Right ventricle myocardium inferior (tissue), 1 donor: ENCODE results near the gene PHTF1. TPM values are rescaled to one million over a fixed set of nuclear protein-coding genes. Genes with fewer than 3 reads are reported as not detected.
A peak's percentile ranks its signal among the peaks of the same experiment; 100 is the strongest.

Experiments used
- ATAC-seq: fragments of 200-7000 bp; cut with Tn5 transposase; one replicate; pipeline ENCODE4 v1.9.1; 2020; ENCODE audit warnings: mild to moderate bottlenecking, moderate library complexity
- DNase-seq: peaks from one replicate; pipeline ENCODE4 v3.0.0; 2021; ENCODE audit errors: missing footprints
- intact Hi-C: fragments of 100-400 bp; cut with DNase I; formaldehyde crosslinking; loops from one replicate; pipeline ENCODE4 v1.11.0; 2022
- long read RNA-seq: library from polyadenylated mRNA; unstranded; transcript quantifications from one replicate; pipeline ENCODE4 v2.0.0, GENCODE V29; 2021
- total RNA-seq: library from RNA; stranded (reverse); fragmentation: NEBNext Ultra II Directional; extraction: Animal tissue kit (Norgen Biotek cat#: 25700); gene quantifications from one replicate; pipeline ENCODE4 v1.2.1, GENCODE V29; 2021
- donor health status: DM: no; HTN: yes; CAD: no; lungs with severe emphysema.

Gene PHTF1
- total RNA-seq, result 6.4 TPM
- long read RNA-seq, partial matches to known transcripts, result 2 of 7 reads
- long read RNA-seq, other reads (novel, unspliced or antisense), result 1 of 7 reads

DNA sequence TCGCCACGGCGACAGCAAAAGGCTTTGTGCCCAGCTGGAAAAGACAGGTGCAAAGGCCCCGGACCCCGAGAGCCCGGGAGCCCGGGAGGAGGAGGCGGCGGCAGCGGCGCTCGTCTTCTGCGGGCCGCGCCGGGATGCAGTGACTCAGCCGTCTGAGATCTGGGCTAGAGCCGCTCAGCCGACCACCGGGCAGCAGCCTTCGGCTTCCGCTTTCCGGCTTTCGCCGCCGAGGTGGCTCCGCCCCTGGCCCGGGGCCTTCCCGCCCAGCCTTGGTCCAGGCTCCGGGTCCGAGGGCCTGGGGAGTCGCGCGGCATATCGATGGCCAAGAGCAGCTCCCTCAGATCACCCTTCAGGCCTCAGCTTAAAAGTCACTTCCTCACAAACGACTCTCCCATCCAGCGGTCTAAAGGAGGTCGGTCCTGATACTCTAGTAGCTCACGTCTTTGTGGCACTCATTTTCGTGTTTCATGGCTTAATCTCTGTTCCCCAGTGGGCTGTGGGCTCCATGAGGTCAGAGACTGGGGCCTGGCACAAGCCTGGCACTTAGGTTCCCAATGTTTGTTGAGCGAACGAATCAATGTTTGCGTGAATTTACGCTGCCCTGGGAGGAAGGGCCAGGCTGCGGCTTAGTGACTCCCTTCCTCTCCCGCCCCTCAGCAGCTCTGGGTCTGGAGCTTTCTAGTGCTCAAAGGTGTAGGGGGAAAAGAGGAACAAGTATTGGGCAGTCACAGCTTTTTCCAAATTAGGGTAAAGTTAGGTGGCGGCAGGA lies at the start of gene PHTF1:
Gene PHTF1, minus strand, starts transcription at position 154 of the 769 bp plus-strand sequence. CDS start 783 bp downstream, outside the sequence.
- intact Hi-C loops, result loop anchor here (1.0 kb wide), 1 partner anchor 53 kb away; the partner anchor contains the start of gene RSBN1
- ATAC-seq (peak; percentile 94), DNase-seq (peak; percentile 86)

DNA sequence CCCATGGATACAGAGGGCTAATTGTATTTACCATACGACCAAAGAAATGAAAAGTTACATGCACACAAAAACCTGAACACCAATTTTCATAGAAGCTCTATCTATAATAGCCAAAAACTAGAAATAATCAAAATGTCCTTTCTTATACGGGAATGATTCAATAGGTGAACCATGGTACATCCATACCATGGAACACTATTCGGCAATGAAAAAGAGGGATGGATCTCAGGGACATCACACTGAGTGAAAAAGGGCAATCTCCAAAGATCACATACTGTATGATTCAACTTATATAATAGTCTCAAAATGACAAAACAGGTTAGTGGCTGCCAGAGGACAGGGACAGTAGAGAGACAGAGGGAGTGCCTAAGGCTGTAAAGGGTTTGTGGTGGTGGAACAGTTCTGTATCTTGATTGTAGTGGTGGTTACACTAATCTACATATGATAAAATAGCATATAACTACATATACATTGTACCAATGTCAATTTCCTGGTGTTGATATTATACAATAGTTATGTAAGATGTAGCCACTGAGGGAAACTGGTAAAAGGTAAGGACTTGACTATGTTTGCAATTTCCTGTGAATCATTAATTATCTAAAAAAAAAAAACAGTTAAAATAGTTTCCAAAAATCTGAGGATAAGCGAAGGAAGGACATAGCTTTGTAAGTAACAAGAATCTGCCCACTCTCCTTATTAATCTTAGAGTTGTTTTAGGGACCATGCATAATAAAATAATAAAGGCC lies 49.3 kb upstream of the PHTF1 start:
- intact Hi-C loops, result no loop called here
- DNase-seq (no peak), ATAC-seq (no peak)

DNA sequence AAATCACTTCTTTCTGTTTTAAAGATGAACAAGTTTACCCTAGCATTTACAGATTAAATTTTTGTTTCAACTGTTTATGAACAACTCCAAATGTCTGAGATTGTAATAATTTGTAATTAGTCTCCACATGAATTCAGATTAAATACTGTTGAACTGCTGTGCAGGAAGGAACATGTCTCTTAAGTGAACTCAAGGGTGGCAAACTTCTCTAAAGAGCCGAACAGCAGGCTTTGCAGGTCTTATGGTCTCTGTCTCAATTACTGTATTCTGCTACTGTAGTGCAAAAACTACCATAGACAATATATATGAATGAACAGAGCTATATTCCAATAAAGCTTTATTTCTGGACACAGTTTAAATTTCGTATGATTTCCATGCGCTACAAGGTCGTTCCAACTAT lies 46.4 kb upstream of the PHTF1 start:
- intact Hi-C loops, result no loop called here
- ATAC-seq (no peak), DNase-seq (no peak)

DNA sequence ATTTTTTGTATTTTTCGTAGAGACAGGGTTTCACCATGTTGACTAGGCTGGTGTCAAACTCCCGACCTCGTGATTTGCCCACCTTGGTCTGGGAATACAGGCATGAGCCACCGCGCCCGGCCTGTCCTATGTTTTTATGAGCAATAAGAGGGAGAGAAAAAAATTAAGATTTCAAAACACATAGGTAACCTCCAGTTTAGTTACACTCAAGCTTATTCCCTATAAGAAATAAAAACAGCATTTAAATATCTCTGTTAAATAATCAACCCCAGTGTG lies 45.9 kb upstream of the PHTF1 start:
- ATAC-seq, result peak; percentile 17
- intact Hi-C loops, result no loop called here
- DNase-seq, result peak; percentile 68

DNA sequence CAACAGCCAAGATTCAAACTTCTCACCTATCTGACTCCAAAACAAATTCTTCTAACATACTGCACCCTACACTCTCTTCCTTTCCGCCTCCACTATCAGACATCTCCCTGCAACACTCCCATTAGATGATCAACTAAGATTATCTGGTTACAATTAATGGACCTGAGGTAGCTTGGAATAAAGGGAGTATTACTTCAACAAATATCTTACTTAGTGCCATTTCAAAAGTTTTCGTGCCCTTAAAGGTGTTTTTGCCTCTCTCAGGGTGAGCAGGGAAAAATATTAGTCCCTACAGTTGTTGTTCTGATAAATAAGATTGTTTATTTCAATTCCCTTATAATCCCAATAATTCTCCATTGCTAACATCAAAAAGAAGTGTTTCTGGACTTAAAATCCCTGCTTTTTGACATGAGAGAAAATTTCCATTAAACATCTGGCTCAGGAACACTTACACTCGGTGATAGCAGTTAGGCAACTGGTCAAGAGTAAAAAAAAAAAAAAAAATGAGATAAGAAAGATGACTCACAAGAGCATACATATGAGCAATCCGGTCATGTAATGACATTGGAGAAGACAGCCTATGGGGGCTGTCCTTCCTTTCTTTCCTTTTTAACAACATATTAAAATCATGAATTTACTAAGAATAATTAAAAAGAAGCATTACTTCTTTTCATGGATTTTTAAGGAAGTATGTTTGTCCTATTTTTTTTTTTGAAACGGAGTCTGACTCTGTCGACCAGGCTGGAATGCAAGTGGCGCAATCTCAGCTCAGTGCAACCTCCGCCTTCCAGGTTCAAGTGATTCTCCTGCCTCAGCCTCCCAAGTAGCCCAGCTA lies 45.4 kb upstream of the PHTF1 start:
- ATAC-seq (peak; percentile 87), DNase-seq (no peak)
- intact Hi-C loops, result no loop called here

DNA sequence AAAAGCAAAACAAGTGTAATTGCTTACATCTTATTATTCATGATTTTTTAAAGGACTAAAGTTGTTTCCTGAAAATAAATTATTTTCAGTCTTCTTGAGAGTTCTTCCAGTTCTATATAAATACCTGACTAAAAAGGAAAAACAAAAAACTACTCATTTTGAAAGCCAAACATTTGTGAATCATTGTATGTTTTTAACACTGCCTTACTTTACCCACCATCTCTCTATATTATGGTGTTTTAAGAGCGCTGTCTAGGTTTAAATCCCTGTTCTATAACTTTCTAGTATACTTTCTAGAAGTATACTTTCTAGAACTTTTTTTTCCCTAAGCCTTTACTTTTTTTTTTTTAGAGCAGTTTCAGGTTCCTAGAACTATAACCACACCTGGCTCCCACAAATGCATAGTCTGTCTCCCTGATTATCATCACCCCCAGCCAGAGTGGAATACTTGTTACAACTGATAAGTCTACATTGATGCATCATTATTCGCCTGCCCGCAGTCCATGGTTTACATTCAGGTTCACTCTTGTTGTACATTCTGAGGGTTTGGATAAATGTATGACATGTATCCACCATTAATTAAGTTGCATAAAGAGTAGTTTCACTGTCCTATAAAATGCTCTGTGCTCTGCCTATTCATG lies 43.2 kb upstream of the PHTF1 start:
- ATAC-seq (no peak), DNase-seq (no peak)
- intact Hi-C loops, result no loop called here

DNA sequence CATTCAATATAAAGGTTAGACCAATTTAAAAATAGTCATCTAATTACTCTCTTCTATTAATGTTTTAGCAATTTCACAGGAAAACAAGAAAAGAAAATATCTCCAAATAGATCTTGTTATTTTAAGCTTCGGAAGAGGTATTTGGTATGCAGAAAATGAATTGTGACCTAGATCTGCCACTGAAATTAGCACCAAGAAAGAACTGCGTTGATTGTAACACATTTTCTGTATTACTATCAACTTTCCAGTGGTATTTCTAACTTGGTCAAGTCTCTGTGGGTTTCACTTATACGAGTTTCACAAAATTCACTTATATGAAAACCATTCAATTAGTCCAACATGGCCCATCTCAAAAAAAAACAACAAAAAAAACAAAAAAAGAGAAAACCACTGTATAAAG lies 41.2 kb upstream of the PHTF1 start:
- intact Hi-C loops, result no loop called here
- DNase-seq, result no peak
- no peak for ATAC-seq

DNA sequence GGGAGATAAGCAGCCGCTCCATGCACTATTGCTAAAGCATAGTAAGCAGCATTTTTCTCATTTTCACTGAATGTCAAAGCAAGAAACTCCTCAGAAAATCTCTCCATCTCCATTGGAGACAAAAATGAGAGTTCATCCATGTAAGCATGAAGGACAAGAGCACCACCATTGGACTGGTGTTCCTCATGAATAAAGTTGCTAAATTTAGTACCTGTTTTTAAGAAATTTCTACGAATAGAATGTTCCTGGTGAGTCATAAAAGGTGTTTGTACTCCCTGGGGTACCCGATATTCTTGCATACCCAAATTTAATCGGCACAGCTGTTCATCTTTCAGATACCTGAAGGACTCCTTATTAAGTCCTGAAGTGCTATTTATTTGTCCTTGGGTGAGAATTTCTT lies 38.2 kb upstream of the PHTF1 start:
- ATAC-seq, result no peak
- intact Hi-C loops, result no loop called here
- DNase-seq, result no peak

DNA sequence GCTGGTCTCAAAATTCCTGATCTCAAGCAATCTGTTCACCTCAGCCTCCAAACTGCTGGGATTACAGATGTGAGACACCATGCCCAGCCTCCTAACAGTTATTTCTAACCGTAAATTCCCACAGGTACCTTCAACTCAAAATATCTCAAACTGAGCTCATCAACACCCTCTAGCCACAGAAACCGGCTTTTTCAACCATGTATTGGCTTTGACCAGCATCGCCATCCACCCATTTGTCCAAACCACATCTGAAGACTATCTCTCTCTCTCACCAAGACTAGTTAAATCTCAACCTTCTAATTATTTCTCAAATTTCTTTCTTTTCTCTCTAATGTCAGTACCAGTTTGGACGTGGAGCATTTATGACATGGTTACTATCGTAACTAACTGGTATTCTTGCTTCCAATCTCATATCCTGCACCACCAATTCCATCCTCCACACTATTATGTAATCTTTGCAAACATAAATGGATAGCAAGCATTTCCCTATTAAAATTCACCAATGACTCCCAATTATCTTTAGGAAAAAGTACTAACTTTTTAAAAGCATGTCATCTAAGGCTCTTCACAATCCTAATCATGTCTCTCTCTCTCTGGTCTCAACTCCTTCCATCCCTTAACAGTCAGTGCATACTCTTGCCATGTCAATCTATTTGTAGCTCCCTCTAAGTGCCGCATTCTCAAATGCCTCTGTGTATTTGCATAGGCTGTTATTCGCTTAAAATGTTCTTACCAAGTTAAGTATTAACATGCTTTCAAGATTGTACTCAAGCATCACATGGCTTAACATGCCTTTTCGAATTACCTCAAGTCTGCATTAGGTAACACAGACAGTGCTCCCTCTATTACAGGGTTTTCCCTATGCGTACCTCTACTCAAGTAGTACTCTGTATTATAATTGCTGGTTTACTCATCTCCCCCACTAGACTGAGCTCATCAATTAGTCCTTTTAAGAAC lies 34.9 kb upstream of the PHTF1 start:
- ATAC-seq (peak; percentile 78), DNase-seq (no peak)
- intact Hi-C loops, result no loop called here

DNA sequence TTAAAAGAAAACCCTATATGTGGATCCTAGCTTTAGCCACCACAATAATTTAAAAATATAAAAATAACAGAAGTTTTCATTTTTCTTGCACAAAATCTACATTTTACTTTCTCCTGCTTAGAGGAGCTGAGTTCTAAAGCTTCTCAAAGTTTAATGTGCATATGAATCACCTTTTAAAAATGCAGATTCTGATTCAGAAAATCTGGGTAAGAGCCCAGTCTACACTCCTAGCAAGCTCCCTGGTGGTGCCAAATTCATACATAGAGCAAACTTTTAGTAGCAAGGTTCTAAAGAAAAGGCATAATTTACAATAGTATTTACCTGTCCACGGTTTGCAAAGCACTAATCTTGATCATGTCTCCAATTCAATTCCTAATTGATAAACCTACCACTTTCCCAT lies 33.7 kb upstream of the PHTF1 start:
- no peak for DNase-seq
- ATAC-seq, result no peak
- intact Hi-C loops, result no loop called here

DNA sequence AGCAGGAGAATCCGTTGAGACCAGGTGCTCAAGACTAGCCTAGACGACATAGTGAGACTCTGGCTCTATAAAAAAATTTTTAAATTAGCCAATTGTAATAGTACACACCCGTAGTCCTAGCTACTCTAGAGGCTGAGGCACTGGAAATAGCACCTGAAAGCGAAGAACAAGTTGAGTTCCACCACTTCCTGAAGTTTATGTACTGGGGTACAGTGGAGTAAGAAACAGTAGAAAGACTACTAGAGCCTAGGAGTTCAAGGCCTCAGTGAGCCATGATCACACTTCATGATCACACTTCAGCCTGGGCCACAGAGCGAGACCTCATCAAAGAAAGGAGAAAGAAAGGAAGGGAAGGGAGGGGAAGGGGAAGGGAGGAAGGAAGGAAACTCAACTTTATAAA lies 33.2 kb upstream of the PHTF1 start:
- ATAC-seq (no peak), DNase-seq (no peak)
- intact Hi-C loops, result no loop called here

DNA sequence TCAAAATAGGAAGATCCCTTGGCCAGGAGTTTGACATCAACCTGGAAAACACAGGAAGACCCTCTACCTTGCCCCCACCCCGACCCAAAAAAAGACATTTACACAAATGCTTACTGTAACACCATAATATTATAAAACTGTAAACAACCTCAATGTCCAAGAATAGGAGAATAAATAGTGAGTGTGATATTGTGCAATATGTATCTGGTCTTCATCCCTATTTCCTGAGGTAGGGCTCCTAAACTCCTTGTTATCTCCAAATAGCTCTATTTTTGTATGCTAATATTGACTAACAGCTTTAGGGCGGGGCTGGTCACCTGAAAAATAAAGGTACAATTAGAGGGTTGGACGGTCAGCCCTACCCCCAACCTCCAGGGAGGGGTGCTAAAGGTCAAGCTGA lies 29.5 kb upstream of the PHTF1 start:
- ATAC-seq, result no peak
- DNase-seq, result no peak
- intact Hi-C loops, result no loop called here

DNA sequence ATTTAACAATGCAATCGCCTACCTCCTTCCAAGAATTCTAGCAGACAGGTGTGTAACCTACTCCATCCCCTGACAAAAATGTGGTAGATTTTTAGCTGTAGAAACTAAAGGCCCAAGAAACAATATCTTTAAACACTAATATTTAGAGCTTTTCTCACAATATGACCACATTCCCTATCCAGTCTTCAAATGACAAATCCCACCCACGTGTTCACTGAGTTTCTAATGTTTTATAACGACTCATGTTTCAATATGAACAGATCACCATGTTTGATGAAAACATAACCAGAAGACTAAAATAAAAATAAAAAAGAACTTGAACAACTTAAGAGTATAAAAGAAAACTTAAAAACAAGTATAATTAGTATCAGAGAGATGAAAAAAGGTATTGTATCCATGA lies 28.4 kb upstream of the PHTF1 start:
- ATAC-seq, result no peak
- no peak for DNase-seq
- intact Hi-C loops, result no loop called here

DNA sequence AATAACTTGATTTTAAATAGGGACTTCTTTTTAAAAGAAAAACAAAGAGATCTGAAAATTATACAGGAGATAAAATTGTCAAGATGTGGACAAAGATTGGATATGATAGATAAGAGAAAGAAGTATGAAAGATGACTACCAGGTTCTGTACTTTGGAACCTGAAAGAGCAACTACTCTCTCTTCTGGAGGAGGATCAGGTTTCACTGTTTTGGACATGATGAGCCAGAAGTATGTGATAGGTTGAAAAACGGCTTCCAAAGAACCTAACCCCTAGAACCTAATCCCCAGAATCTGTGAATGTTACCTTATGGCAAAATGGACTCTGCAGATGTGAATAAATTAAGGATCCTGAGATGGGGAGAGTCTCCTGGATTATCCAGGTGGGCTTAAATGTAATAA lies 26.8 kb upstream of the PHTF1 start:
- ATAC-seq (no peak), DNase-seq (no peak)
- intact Hi-C loops, result no loop called here

DNA sequence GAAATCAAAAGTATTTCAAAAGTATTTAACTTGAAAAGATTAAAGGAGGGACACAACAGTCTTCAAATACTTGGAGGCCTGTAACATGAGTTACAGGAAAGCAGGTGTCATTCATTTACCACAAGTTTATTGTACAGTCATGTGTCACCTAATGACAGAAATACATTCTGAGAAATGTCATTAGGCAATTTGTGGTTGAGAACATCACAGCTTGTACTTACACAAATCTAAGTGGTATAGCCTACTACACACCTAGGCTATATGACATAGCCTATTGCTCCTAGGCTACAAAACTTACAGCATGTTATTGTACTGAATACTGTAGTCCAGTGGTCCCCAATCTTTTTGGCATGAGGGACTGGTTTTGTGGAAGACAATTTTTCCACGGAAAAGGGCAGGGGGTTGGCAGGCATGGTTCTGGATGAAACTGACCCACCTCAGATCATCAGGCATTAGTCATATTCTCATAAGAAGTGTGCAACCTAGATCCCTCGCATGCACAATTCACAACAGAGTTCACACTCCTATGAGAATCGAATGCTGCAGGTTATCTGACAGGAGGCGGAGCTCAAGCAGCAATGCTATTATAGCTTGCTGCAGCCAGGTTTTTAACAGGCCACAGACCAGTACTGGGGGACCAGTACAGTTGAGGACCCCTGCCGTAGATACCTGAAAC lies 25.0 kb upstream of the PHTF1 start:
- DNase-seq (no peak), ATAC-seq (peak; percentile 25)
- intact Hi-C loops, result no loop called here

DNA sequence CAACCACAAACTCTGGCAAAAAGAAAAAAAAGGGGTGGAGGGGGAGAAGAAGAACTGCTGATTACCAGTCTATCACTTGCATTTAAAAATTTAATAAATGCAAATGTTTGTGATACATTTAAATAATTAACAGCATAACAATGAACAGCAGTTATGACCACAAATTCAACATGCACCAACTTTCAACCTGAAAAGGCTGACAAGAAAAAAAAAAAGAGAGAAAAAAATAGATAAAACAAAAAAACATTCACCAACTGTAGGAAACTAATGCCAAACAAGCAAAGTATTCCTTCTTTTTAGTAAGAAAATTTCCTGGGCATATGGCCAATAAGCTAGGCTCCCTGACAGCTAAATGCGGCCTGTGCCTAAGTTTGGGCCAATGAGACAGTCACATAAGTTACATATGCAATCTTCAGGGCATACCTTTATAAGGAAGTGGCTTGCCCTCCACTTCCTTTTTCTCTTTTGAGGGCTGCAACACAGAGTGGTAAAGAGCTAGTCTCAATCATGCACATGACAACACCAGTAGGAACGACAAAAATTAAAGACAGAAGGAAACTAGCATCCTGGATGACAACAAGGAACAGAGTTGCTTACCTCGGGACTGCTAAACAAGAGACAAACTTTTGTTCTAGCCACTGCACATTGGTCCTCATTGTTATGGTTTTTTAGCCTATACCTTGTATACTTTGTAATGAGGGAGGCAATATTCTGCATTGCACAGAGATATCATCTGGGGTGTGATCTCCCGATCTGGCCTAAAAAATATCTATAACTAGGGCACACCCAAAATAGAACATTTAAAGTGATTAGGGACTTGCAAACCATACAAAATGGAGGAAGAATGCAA lies 24.2 kb upstream of the PHTF1 start:
- intact Hi-C loops, result no loop called here
- ATAC-seq (peak; percentile 71), DNase-seq (peak; percentile 56)

DNA sequence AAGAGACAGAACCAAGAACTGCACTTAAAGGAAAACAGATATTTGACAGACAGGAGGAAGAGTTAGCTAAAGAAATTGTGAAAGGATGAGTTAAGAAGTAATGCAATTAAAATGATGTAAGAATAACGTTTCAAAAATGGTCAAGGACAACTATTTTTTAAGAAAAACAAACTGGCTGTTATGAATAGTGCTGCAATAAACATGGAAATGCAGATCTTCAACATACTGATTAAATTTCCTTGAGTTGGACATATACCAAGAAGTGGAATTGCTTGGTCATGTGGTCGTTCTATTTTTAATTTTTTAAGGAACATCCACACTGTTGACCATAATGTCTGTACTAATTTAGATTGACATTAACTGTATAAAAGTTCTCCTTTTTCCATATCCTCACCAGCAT lies 23.1 kb upstream of the PHTF1 start:
- ATAC-seq (no peak), DNase-seq (no peak)
- intact Hi-C loops, result no loop called here
